Keratinocyte (primary cell): ENCODE data around the gene CEBPZ. TPM values are rescaled to one million over a fixed set of nuclear protein-coding genes. Genes with fewer than 3 reads are reported as not detected.
A peak's percentile ranks its signal among the peaks of the same experiment; 100 is the strongest.

Experiments used
- DNase-seq: peaks from one replicate; pipeline ENCODE4 v3.0.0-alpha.2; 2011; ENCODE audit warnings: low read depth, missing footprints, low spot score
- FAIRE-seq: peaks from 2 replicates; lab custom pipeline; 2011; peaks lifted over from hg19 to GRCh38; lab: Jason Lieb, UNC
- H2AFZ ChIP-seq: 2 replicates; pipeline ENCODE4 v1.6.0; 2012; ENCODE audit warnings: low read length, control low read depth, inconsistent platforms; ENCODE audit not compliant: control insufficient read depth
- H3K27ac ChIP-seq: 2 replicates; pipeline ENCODE4 v1.5.1; 2011; ENCODE audit warnings: low read length; ENCODE audit not compliant: control insufficient read depth, insufficient read depth
- H3K27me3 ChIP-seq: 3 replicates; pipeline ENCODE4 v1.6.0; 2011; ENCODE audit warnings: low read length; ENCODE audit not compliant: control insufficient read depth, insufficient read depth; ENCODE audit errors: extremely low read depth
- H3K36me3 ChIP-seq, 2 experiments: 2 replicates in 1 of 2; 3 replicates in 1 of 2; pipeline ENCODE4 v1.5.1; 2011; ENCODE audit warnings: low read length in 2 of 2, mild to moderate bottlenecking in 1 of 2; ENCODE audit not compliant: control insufficient read depth in 2 of 2, insufficient read depth in 2 of 2; ENCODE audit errors: extremely low read depth in 1 of 2
- H3K4me1 ChIP-seq: 3 replicates; pipeline ENCODE4 v1.5.1; 2011; ENCODE audit warnings: low read length; ENCODE audit not compliant: control insufficient read depth, insufficient read depth; ENCODE audit errors: extremely low read depth
- H3K4me2 ChIP-seq: 3 replicates; pipeline ENCODE4 v1.6.0; 2011; ENCODE audit warnings: low read depth, low read length; ENCODE audit not compliant: control insufficient read depth, insufficient read depth; ENCODE audit errors: extremely low read depth
- H3K4me3 ChIP-seq, 3 experiments: fragments of 200-600 bp in 1 of 3; sonication (generic) in 1 of 3; 2 replicates in 2 of 3; 3 replicates in 1 of 3; pipeline ENCODE4 v1.5.1; 2011 to 2016; ENCODE audit warnings: low read length in 3 of 3, mild to moderate bottlenecking in 3 of 3, control low read depth in 2 of 3, inconsistent platforms in 1 of 3, low read depth in 1 of 3, mixed read lengths in 1 of 3, mixed run types in 1 of 3, moderate library complexity in 1 of 3; ENCODE audit not compliant: control insufficient read depth in 2 of 3, insufficient read depth in 2 of 3; ENCODE audit errors: extremely low read depth in 1 of 3
- H3K79me2 ChIP-seq: 2 replicates; pipeline ENCODE4 v1.6.0; 2012; ENCODE audit warnings: low read length; ENCODE audit not compliant: control insufficient read depth, insufficient read depth
- H3K9ac ChIP-seq: 3 replicates; pipeline ENCODE4 v1.6.0; 2011; ENCODE audit warnings: low read length; ENCODE audit not compliant: control insufficient read depth, insufficient read depth; ENCODE audit errors: extremely low read depth
- H3K9me1 ChIP-seq: 3 replicates; pipeline ENCODE4 v1.6.0; 2011; ENCODE audit warnings: low read length; ENCODE audit not compliant: control insufficient read depth, insufficient read depth; ENCODE audit errors: extremely low read depth
- H3K9me3 ChIP-seq: 2 replicates; pipeline ENCODE4 v1.5.1; 2012; ENCODE audit warnings: low read depth, low read length; ENCODE audit not compliant: control insufficient read depth
- H4K20me1 ChIP-seq: 3 replicates; pipeline ENCODE4 v1.6.0; 2011; ENCODE audit warnings: low read length; ENCODE audit not compliant: control insufficient read depth, insufficient read depth; ENCODE audit errors: extremely low read depth
- CTCF ChIP-seq, 3 experiments: IDR thresholded peaks in 1 of 3; conservative IDR thresholded peaks in 1 of 3; optimal IDR thresholded peaks in 1 of 3; 2 replicates in 2 of 3; 3 replicates in 1 of 3; pipeline versions ENCODE3 to v1.5.1; 2011; ENCODE audit warnings: low read length in 3 of 3, mild to moderate bottlenecking in 3 of 3, moderate library complexity in 2 of 3, control low read depth in 1 of 3, inconsistent platforms in 1 of 3; ENCODE audit not compliant: insufficient read depth in 2 of 3; ENCODE audit errors: extremely low read depth in 1 of 3
- EZH2 ChIP-seq: IDR thresholded peaks from one replicate; pipeline ENCODE4 v1.6.1; 2012; ENCODE audit warnings: inconsistent platforms, mild to moderate bottlenecking, low read length, moderate library complexity
- dilution Hi-C: fragments of 300-500 bp; cut with MboI; formaldehyde crosslinking; loops from one replicate; pipeline ENCODE4 v1.7.0; 2020; ENCODE audit warnings: low sequenced_read_pairs; ENCODE audit not compliant: extremely low pct_ligation_motif_present
- polyA plus RNA-seq, 5 experiments: library from polyadenylated mRNA; depleted of rRNA in 3 of 5; stranded (reverse) in 3 of 5; stranded (forward) in 1 of 5; unstranded in 1 of 5; fragments of >200 nt; gene quantifications; 1 replicate in 1 of 5; 2 replicates in 3 of 5; 3 replicates in 1 of 5; pipeline versions ENCODE4 v1.2.1 to v1.2.3, GENCODE V29; 2011 to 2012; ENCODE audit warnings: missing spikeins in 2 of 5, low read depth in 1 of 5, low replicate concordance in 1 of 5

Gene CEBPZ
- polyA plus RNA-seq, 1 donor (not counting 4 experiments of a cell fraction or from before 2014, with no cell fraction given): 33.8 TPM

- Histone ChIP-seq H3K27me3 (no peaks in the 10 kb centered on the region), H3K36me3 (no peaks in the 10 kb centered on the region), H2AFZ (peak overlapping the region; percentile 90), H3K9me1 (no peaks in the 10 kb centered on the region), H3K4me1 (peaks cover 5% of the 10 kb centered on the region), H3K79me2 (no peaks in the 10 kb centered on the region), H3K9ac (no peak overlapping the region), H4K20me1 (no peaks in the 10 kb centered on the region), H3K4me2 (no peak overlapping the region), H3K9me3 (no peaks in the 10 kb centered on the region), H3K27ac (peak overlapping the region; percentile 0), H3K4me3 (no peak overlapping the region)
- TF ChIP-seq CTCF (optimal IDR thresholded peaks at IDR 0.05 in 1 of 3, IDR thresholded peaks at IDR 0.05 in 1 of 3, conservative IDR thresholded peaks at IDR 0.05 in 1 of 3; ENCODE audit: extremely low read depth in 1 of 3, insufficient read depth in 2 of 3, low read length in 3 of 3): no peak
- no peak for TF ChIP-seq EZH2
- dilution Hi-C loops: no loop called here
- FAIRE-seq (no peak), DNase-seq (no peak)
These were observed 63.7 kb downstream of the CEBPZ start for GRCh38 chr2:37167636-37168180.

GRCh38 chr2:37164757-37165156 is 66.6 kb downstream of the CEBPZ start:
- TF ChIP-seq EZH2 (no peak), CTCF (optimal IDR thresholded peaks at IDR 0.05 in 1 of 3, IDR thresholded peaks at IDR 0.05 in 1 of 3, conservative IDR thresholded peaks at IDR 0.05 in 1 of 3; ENCODE audit: extremely low read depth in 1 of 3, insufficient read depth in 2 of 3, low read length in 3 of 3) (no peak)
- H3K9me1 ChIP-seq: no peaks in the 10 kb centered on the region
- dilution Hi-C loops: no loop called here

More at GRCh38 chr2:37164757-37165156, 66.6 kb downstream of the CEBPZ start:
- H3K27me3 ChIP-seq: no peaks in the 10 kb centered on the region
- H3K9me3 ChIP-seq: no peaks in the 10 kb centered on the region
- no peaks in the 10 kb centered on the region for H3K36me3 ChIP-seq
- H3K4me1 ChIP-seq: peaks cover 5% of the 10 kb centered on the region
- no peak overlapping the region for H2AFZ ChIP-seq
- no peaks in the 10 kb centered on the region for H3K79me2 ChIP-seq
- no peak overlapping the region for H3K9ac ChIP-seq
- no peak overlapping the region for H3K4me2 ChIP-seq
- FAIRE-seq (no peak), DNase-seq (no peak)
- H3K4me3 ChIP-seq: no peak overlapping the region
- H3K27ac ChIP-seq: no peak overlapping the region
- H4K20me1 ChIP-seq: no peaks in the 10 kb centered on the region
